Uterus (tissue), 2 donors: ENCODE data around the gene ZSWIM6.

Experiments used
- CTCF ChIP-seq, 4 experiments: fragments of 200-600 bp in 2 of 4; fragments of 450-650 bp in 2 of 4; sonication (generic) in 2 of 4; IDR thresholded peaks; one replicate each; pipeline ENCODE4 v1.5.1; 2016 to 2019; ENCODE audit warnings: antibody characterized with exemption in 4 of 4, mild to moderate bottlenecking in 2 of 4, moderate library complexity in 1 of 4
- POLR2A ChIP-seq, 2 donors: fragments of 450-650 bp; IDR thresholded peaks; one replicate each; pipeline ENCODE4 v1.6.1; 2016; ENCODE audit warnings: antibody characterized with exemption in 2 of 2, mild to moderate bottlenecking in 1 of 2, moderate library complexity in 1 of 2

- no peak for TF ChIP-seq POLR2A (IDR thresholded peaks at IDR 0.05)
- no peak for TF ChIP-seq CTCF (IDR thresholded peaks at IDR 0.05)
Observed at GRCh38 chr5:61582205-61582820, 250.3 kb downstream of the ZSWIM6 start.
